HEK293 (cell line): ENCODE measurements around the gene MLLT11.

Experiments used
- FEZF1 ChIP-seq: fragments of 450-650 bp; formaldehyde crosslinking; IDR thresholded peaks from 2 replicates; pipeline ENCODE4 v1.5.1; 2016; ENCODE audit warnings: missing biosample characterization, missing genetic modification characterization
- HOXD13 ChIP-seq: sonication (generic); formaldehyde crosslinking; IDR thresholded peaks from 2 replicates; pipeline ENCODE4 v1.8.0; 2022; ENCODE audit warnings: missing genetic modification reagents, borderline replicate concordance
- KLF8 ChIP-seq: fragments of 450-650 bp; formaldehyde crosslinking; IDR thresholded peaks from 2 replicates; pipeline ENCODE4 v1.5.1; 2016; ENCODE audit warnings: missing biosample characterization, missing genetic modification characterization
- SETDB1 ChIP-seq: IDR thresholded peaks from one replicate; pipeline ENCODE4 v1.6.1; 2017; ENCODE audit warnings: mild to moderate bottlenecking, low read length, moderate library complexity, mixed read lengths; ENCODE audit not compliant: insufficient read length
- TCF7L2 ChIP-seq: IDR thresholded peaks from 2 replicates; pipeline ENCODE4 v1.6.1; 2011; ENCODE audit warnings: low read depth, mild to moderate bottlenecking, inconsistent platforms, low read length, moderate library complexity, borderline replicate concordance
- ZBTB21 ChIP-seq: fragments of 450-650 bp; formaldehyde crosslinking; IDR thresholded peaks from 2 replicates; pipeline ENCODE4 v1.5.1; 2017; ENCODE audit warnings: missing biosample characterization, missing genetic modification characterization
- ZFP69B ChIP-seq: fragments of 450-650 bp; formaldehyde crosslinking; IDR thresholded peaks from 2 replicates; pipeline ENCODE4 v1.5.1; 2016; ENCODE audit warnings: missing biosample characterization, missing genetic modification characterization
- ZNF114 ChIP-seq: fragments of 450-650 bp; formaldehyde crosslinking; IDR thresholded peaks from 2 replicates; pipeline ENCODE4 v1.5.0; 2017; ENCODE audit warnings: missing biosample characterization, missing genetic modification characterization
- ZNF184 ChIP-seq: fragments of 450-650 bp; IDR thresholded peaks from 2 replicates; pipeline ENCODE4 v1.5.1; 2018; ENCODE audit warnings: missing biosample characterization, mild to moderate bottlenecking, missing genetic modification characterization
- ZNF19 ChIP-seq: fragments of 450-650 bp; formaldehyde crosslinking; IDR thresholded peaks from 2 replicates; pipeline ENCODE4; 2016; ENCODE audit warnings: missing biosample characterization, missing genetic modification characterization, low read depth
- ZNF221 ChIP-seq: fragments of 450-650 bp; formaldehyde crosslinking; IDR thresholded peaks from 2 replicates; pipeline ENCODE4 v1.5.1; 2017; ENCODE audit warnings: missing biosample characterization, missing genetic modification characterization, borderline replicate concordance
- ZNF24 ChIP-seq: fragments of 450-650 bp; formaldehyde crosslinking; IDR thresholded peaks from 2 replicates; pipeline ENCODE4 v1.5.1; 2016; ENCODE audit warnings: missing biosample characterization, missing genetic modification characterization
- ZNF416 ChIP-seq: fragments of 450-650 bp; formaldehyde crosslinking; IDR thresholded peaks from 2 replicates; pipeline ENCODE4 v1.5.1; 2016; ENCODE audit warnings: missing biosample characterization, missing genetic modification characterization
- ZNF426 ChIP-seq: fragments of 450-650 bp; formaldehyde crosslinking; IDR thresholded peaks from 2 replicates; pipeline ENCODE4 v1.5.1; 2017; ENCODE audit warnings: missing biosample characterization, missing genetic modification characterization, mild to moderate bottlenecking, inconsistent platforms, moderate library complexity
- ZNF510 ChIP-seq: fragments of 450-650 bp; formaldehyde crosslinking; IDR thresholded peaks from 2 replicates; pipeline ENCODE4 v1.5.1; 2018; ENCODE audit warnings: mild to moderate bottlenecking, missing genetic modification characterization, missing biosample characterization; ENCODE audit not compliant: insufficient replicate concordance
- ZNF530 ChIP-seq: fragments of 450-650 bp; formaldehyde crosslinking; IDR thresholded peaks from 2 replicates; pipeline ENCODE4 v1.5.1; 2016; ENCODE audit warnings: low read depth, missing biosample characterization, missing genetic modification characterization
- ZNF571 ChIP-seq: fragments of 450-650 bp; formaldehyde crosslinking; IDR thresholded peaks from 2 replicates; pipeline ENCODE4 v1.5.0; 2017; ENCODE audit warnings: missing biosample characterization, missing genetic modification characterization
- ZNF623 ChIP-seq: fragments of 450-650 bp; formaldehyde crosslinking; IDR thresholded peaks from 2 replicates; pipeline ENCODE4 v1.5.1; 2016; ENCODE audit warnings: missing biosample characterization, missing genetic modification characterization
- ZNF677 ChIP-seq: fragments of 450-650 bp; IDR thresholded peaks from 2 replicates; pipeline ENCODE4 v1.5.0; 2018; ENCODE audit warnings: missing biosample characterization, mild to moderate bottlenecking, missing genetic modification characterization, moderate library complexity
- ZNF768 ChIP-seq: fragments of 450-650 bp; formaldehyde crosslinking; IDR thresholded peaks from 2 replicates; pipeline ENCODE4 v1.5.1; 2018; ENCODE audit warnings: missing biosample characterization, mild to moderate bottlenecking, missing genetic modification characterization
- TF ChIP-seq, protein P1 (sequence below): fragments of 450-650 bp; formaldehyde crosslinking; conservative IDR thresholded peaks from 2 replicates; pipeline ENCODE4 v1.5.1; 2016; ENCODE audit warnings: low read depth, missing biosample characterization, missing genetic modification characterization
- TF ChIP-seq, protein P2 (sequence below): sonication (generic); formaldehyde crosslinking; IDR thresholded peaks from 2 replicates; pipeline ENCODE4 v1.8.1; 2022; ENCODE audit warnings: mild to moderate bottlenecking, moderate library complexity, missing genetic modification reagents
- TF ChIP-seq, protein P3 (sequence below): fragments of 450-650 bp; IDR thresholded peaks from 2 replicates; pipeline ENCODE4 v1.5.1; 2018; ENCODE audit warnings: missing biosample characterization, missing genetic modification characterization
- TF ChIP-seq, protein P4 (sequence below): fragments of 450-650 bp; formaldehyde crosslinking; IDR thresholded peaks from 2 replicates; pipeline ENCODE4 v1.5.1; 2016; ENCODE audit warnings: missing biosample characterization, missing genetic modification characterization
- TF ChIP-seq, protein P5 (sequence below): fragments of 450-650 bp; formaldehyde crosslinking; IDR thresholded peaks from 2 replicates; pipeline ENCODE4 v1.5.1; 2016; ENCODE audit warnings: missing biosample characterization, missing genetic modification characterization, low read depth
- TF ChIP-seq, protein P6 (sequence below): fragments of 450-650 bp; formaldehyde crosslinking; IDR thresholded peaks from 2 replicates; pipeline ENCODE4 v1.5.1; 2016; ENCODE audit warnings: missing biosample characterization, missing genetic modification characterization
- TF ChIP-seq, protein P7 (sequence below): fragments of 450-650 bp; formaldehyde crosslinking; IDR thresholded peaks from 2 replicates; pipeline ENCODE4 v1.5.0; 2017; ENCODE audit warnings: missing biosample characterization, missing genetic modification characterization, borderline replicate concordance

Gene MLLT11

DNA sequence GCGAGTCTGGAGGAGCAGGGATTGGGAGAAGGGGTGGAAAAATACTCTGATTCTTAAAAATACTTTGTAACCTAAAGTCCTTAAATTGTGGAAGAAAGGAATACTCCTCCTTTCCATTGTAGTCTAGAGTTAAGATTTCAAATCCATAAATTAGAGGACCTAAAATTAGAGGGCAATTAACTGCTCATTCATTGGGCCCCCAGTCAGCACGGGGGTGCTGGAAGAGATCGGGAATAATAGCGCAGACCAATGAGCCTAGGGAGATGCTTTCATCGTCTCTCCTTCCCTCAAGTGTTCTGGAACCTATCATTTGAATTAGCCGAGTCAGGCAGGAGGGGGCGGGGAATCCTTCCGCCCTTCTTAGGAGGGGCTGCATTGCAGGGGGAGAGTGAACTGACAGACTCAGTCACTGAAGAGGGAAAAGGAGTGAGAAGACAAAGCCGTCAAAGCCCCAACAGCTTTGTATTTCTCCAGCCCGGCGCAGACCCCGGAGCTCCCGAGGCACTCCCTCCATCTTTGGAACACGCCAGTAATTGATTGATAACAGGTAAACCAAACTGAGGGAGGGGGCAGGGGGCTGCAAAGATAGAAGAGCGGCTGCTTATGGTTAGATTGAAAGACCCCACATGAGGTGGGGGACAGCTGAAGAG, at the start of gene MLLT11 (continued):
- no peak for TF ChIP-seq ZNF221
- TF ChIP-seq, protein P1, sequence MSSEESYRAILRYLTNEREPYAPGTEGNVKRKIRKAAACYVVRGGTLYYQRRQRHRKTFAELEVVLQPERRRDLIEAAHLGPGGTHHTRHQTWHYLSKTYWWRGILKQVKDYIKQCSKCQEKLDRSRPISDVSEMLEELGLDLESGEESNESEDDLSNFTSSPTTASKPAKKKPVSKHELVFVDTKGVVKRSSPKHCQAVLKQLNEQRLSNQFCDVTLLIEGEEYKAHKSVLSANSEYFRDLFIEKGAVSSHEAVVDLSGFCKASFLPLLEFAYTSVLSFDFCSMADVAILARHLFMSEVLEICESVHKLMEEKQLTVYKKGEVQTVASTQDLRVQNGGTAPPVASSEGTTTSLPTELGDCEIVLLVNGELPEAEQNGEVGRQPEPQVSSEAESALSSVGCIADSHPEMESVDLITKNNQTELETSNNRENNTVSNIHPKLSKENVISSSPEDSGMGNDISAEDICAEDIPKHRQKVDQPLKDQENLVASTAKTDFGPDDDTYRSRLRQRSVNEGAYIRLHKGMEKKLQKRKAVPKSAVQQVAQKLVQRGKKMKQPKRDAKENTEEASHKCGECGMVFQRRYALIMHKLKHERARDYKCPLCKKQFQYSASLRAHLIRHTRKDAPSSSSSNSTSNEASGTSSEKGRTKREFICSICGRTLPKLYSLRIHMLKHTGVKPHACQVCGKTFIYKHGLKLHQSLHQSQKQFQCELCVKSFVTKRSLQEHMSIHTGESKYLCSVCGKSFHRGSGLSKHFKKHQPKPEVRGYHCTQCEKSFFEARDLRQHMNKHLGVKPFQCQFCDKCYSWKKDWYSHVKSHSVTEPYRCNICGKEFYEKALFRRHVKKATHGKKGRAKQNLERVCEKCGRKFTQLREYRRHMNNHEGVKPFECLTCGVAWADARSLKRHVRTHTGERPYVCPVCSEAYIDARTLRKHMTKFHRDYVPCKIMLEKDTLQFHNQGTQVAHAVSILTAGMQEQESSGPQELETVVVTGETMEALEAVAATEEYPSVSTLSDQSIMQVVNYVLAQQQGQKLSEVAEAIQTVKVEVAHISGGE: peak; percentile 34; the same call in 1 of the 2 replicates
- TF ChIP-seq, protein P2, sequence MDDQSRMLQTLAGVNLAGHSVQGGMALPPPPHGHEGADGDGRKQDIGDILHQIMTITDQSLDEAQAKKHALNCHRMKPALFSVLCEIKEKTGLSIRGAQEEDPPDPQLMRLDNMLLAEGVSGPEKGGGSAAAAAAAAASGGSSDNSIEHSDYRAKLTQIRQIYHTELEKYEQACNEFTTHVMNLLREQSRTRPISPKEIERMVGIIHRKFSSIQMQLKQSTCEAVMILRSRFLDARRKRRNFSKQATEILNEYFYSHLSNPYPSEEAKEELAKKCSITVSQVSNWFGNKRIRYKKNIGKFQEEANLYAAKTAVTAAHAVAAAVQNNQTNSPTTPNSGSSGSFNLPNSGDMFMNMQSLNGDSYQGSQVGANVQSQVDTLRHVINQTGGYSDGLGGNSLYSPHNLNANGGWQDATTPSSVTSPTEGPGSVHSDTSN (CRISPR knock-in tag): no peak
- no peak for TF ChIP-seq ZNF530 (tag by site-specific recombination)
- TF ChIP-seq ZNF571 (tag by site-specific recombination): no peak
- no peak for TF ChIP-seq HOXD13 (CRISPR knock-in tag)
- TF ChIP-seq ZNF623 (tag by site-specific recombination): no peak
- no peak for TF ChIP-seq ZNF426 (tag by site-specific recombination)
- TF ChIP-seq KLF8 (tag by site-specific recombination): peak; percentile 88
- TF ChIP-seq, protein P3, sequence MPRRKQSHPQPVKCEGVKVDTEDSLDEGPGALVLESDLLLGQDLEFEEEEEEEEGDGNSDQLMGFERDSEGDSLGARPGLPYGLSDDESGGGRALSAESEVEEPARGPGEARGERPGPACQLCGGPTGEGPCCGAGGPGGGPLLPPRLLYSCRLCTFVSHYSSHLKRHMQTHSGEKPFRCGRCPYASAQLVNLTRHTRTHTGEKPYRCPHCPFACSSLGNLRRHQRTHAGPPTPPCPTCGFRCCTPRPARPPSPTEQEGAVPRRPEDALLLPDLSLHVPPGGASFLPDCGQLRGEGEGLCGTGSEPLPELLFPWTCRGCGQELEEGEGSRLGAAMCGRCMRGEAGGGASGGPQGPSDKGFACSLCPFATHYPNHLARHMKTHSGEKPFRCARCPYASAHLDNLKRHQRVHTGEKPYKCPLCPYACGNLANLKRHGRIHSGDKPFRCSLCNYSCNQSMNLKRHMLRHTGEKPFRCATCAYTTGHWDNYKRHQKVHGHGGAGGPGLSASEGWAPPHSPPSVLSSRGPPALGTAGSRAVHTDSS: no peak
- TF ChIP-seq TCF7L2: no peak
- TF ChIP-seq FEZF1 (tag by site-specific recombination): no peak
- TF ChIP-seq, protein P4, sequence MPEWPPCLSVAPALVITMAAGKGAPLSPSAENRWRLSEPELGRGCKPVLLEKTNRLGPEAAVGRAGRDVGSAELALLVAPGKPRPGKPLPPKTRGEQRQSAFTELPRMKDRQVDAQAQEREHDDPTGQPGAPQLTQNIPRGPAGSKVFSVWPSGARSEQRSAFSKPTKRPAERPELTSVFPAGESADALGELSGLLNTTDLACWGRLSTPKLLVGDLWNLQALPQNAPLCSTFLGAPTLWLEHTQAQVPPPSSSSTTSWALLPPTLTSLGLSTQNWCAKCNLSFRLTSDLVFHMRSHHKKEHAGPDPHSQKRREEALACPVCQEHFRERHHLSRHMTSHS (tag by site-specific recombination): no peak
- no peak for TF ChIP-seq ZNF416
- TF ChIP-seq ZNF114 (tag by site-specific recombination): no peak
- TF ChIP-seq ZNF510: no peak
- no peak for TF ChIP-seq ZBTB21 (tag by site-specific recombination)
- no peak for TF ChIP-seq ZNF19
- TF ChIP-seq ZNF677 (tag by site-specific recombination): no peak
- TF ChIP-seq SETDB1: no peak
- TF ChIP-seq, protein P5, sequence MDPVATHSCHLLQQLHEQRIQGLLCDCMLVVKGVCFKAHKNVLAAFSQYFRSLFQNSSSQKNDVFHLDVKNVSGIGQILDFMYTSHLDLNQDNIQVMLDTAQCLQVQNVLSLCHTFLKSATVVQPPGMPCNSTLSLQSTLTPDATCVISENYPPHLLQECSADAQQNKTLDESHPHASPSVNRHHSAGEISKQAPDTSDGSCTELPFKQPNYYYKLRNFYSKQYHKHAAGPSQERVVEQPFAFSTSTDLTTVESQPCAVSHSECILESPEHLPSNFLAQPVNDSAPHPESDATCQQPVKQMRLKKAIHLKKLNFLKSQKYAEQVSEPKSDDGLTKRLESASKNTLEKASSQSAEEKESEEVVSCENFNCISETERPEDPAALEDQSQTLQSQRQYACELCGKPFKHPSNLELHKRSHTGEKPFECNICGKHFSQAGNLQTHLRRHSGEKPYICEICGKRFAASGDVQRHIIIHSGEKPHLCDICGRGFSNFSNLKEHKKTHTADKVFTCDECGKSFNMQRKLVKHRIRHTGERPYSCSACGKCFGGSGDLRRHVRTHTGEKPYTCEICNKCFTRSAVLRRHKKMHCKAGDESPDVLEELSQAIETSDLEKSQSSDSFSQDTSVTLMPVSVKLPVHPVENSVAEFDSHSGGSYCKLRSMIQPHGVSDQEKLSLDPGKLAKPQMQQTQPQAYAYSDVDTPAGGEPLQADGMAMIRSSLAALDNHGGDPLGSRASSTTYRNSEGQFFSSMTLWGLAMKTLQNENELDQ (tag by site-specific recombination): no peak
- TF ChIP-seq, protein P6, sequence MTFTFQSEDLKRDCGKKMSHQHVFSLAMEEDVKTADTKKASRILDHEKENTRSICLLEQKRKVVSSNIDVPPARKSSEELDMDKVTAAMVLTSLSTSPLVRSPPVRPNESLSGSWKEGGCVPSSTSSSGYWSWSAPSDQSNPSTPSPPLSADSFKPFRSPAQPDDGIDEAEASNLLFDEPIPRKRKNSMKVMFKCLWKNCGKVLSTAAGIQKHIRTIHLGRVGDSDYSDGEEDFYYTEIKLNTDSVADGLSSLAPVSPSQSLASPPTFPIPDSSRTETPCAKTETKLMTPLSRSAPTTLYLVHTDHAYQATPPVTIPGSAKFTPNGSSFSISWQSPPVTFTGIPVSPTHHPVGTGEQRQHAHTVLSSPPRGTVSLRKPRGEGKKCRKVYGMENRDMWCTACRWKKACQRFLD (tag by site-specific recombination): no peak
- TF ChIP-seq ZNF184 (tag by site-specific recombination): 0 out of 2 replicates have a peak, but pooled peaks have one; percentile 20
- TF ChIP-seq, protein P7, sequence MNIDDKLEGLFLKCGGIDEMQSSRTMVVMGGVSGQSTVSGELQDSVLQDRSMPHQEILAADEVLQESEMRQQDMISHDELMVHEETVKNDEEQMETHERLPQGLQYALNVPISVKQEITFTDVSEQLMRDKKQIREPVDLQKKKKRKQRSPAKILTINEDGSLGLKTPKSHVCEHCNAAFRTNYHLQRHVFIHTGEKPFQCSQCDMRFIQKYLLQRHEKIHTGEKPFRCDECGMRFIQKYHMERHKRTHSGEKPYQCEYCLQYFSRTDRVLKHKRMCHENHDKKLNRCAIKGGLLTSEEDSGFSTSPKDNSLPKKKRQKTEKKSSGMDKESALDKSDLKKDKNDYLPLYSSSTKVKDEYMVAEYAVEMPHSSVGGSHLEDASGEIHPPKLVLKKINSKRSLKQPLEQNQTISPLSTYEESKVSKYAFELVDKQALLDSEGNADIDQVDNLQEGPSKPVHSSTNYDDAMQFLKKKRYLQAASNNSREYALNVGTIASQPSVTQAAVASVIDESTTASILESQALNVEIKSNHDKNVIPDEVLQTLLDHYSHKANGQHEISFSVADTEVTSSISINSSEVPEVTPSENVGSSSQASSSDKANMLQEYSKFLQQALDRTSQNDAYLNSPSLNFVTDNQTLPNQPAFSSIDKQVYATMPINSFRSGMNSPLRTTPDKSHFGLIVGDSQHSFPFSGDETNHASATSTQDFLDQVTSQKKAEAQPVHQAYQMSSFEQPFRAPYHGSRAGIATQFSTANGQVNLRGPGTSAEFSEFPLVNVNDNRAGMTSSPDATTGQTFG (tag by site-specific recombination): no peak
- peak; percentile 34; the same call in 1 of the 2 replicates for TF ChIP-seq ZFP69B (tag by site-specific recombination)
- 0 out of 2 replicates have a peak, but pooled peaks have one; percentile 26 for TF ChIP-seq ZNF24 (tag by site-specific recombination)
- no peak for TF ChIP-seq ZNF768 (tag by site-specific recombination)
